ENCODE data around the gene ACTA1. TPM values are rescaled to one million over a fixed set of nuclear protein-coding genes. Genes with fewer than 3 reads are reported as not detected.

ACTA1 gene
- total and polyA plus RNA-seq, 2 of the 13 experiments (the other 11 are each of a cell fraction or from before 2014, with no cell fraction given) = 1.4 to 5.2 TPM

- 0 out of 2 replicates have a peak, but pooled peaks have one; percentile 22 for TF ChIP-seq BCL6 (CRISPR knock-in tag; IDR thresholded peaks at IDR 0.05)
- no peak for TF ChIP-seq MAZ (IDR thresholded peaks at IDR 0.05; ENCODE audit: borderline replicate concordance, low read depth, low read length)
- 0 out of 2 replicates have a peak, but pooled peaks have one; percentile 36 for TF ChIP-seq MAZ (CRISPR knock-in tag; IDR thresholded peaks at IDR 0.05; ENCODE audit: low read depth)
- TF ChIP-seq ZNF543 (CRISPR knock-in tag; IDR thresholded peaks at IDR 0.05) = 0 out of 2 replicates have a peak, but pooled peaks have one; percentile 22
- TF ChIP-seq NFKB2 (CRISPR knock-in tag; IDR thresholded peaks at IDR 0.05; ENCODE audit: borderline replicate concordance) = peak; percentile 70; the same call in 1 of the 2 replicates
- TF ChIP-seq RARG (CRISPR knock-in tag; IDR thresholded peaks at IDR 0.05; ENCODE audit: low read depth) = no peak
- no peak for TF ChIP-seq DR1 (CRISPR knock-in tag; IDR thresholded peaks at IDR 0.05)
- no peak for TF ChIP-seq PCBP2 (optimal IDR thresholded peaks at IDR 0.05; ENCODE audit: low read depth, low read length, poor library complexity, severe bottlenecking)
- TF ChIP-seq NFYB (CRISPR knock-in tag; IDR thresholded peaks at IDR 0.05) = 0 out of 2 replicates have a peak, but pooled peaks have one; percentile 13
- no peak for TF ChIP-seq ZNF3 (CRISPR knock-in tag; IDR thresholded peaks at IDR 0.05)
- peak; percentile 38; the same call in 1 of the 2 replicates for TF ChIP-seq ZBTB10 (CRISPR knock-in tag; IDR thresholded peaks at IDR 0.05; ENCODE audit: borderline replicate concordance)
- peak; percentile 68; the same call in 1 of the 2 replicates for TF ChIP-seq ZNF800 (CRISPR knock-in tag; IDR thresholded peaks at IDR 0.05)
- peak; percentile 23; the same call in 1 of the 2 replicates for TF ChIP-seq ISL2 (CRISPR knock-in tag; IDR thresholded peaks at IDR 0.05)
- TF ChIP-seq HOXA7 (CRISPR knock-in tag; IDR thresholded peaks at IDR 0.05) = no peak
- no peak for TF ChIP-seq RFX3 (CRISPR knock-in tag; IDR thresholded peaks at IDR 0.05)
- no peak for TF ChIP-seq E2F5 (CRISPR knock-in tag; conservative IDR thresholded peaks at IDR 0.05)
- peak; percentile 80; the same call in 1 of the 2 replicates for TF ChIP-seq KLF6 (CRISPR knock-in tag; IDR thresholded peaks at IDR 0.05)
- peak; percentile 71; the same call in 1 of the 2 replicates for TF ChIP-seq ZNF441 (CRISPR knock-in tag; IDR thresholded peaks at IDR 0.05; ENCODE audit: borderline replicate concordance)
- TF ChIP-seq HNF1B (CRISPR knock-in tag; IDR thresholded peaks at IDR 0.05) = no peak
- peak; percentile 29; the same call in 1 of the 2 replicates for TF ChIP-seq FOSL2 (CRISPR knock-in tag; IDR thresholded peaks at IDR 0.05)
- 0 out of 2 replicates have a peak, but pooled peaks have one; percentile 32 for TF ChIP-seq SPEN (CRISPR knock-in tag; IDR thresholded peaks at IDR 0.05; ENCODE audit: low read depth)
- TF ChIP-seq ZNF768 (CRISPR knock-in tag; IDR thresholded peaks at IDR 0.05) = peak; percentile 51; the same call in 1 of the 2 replicates
Observed at GRCh38 chr1:229430761-229431283, 3.1 kb downstream of the ACTA1 start (continued).
